NCI-H128 (cell line): ENCODE data around the gene FBXW11.

Experiments
- DNase-seq: peaks from one replicate; lab custom pipeline; 2025; ENCODE audit not compliant: unreplicated experiment; lab: John Stamatoyannopoulos, UW

The FBXW11 gene

GRCh38 chr5:171874234-171874633 lies 132.2 kb downstream of the FBXW11 start:
- no peak for DNase-seq

DNA sequence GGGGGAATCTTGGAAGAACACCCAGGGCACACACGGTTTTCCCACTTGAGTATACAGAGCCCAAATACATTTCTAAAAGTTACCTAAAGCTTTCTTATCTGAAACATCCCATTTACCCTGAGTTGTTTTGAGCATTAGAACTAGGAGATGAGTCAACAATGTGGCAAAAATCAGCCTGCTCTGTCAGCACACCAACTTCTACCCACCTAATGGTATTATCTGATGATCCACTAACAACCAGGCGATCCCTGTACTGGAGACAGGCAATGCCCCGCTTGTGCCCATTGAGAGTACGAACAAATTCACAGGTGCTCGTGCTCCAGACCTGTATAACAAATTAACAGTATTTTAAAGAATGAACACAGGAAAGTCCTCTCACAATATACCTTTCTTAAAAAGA lies 133.8 kb downstream of the FBXW11 start:
- DNase-seq = no peak

GRCh38 chr5:171871711-171872110 lies 134.7 kb downstream of the FBXW11 start:
- no peak for DNase-seq

DNA sequence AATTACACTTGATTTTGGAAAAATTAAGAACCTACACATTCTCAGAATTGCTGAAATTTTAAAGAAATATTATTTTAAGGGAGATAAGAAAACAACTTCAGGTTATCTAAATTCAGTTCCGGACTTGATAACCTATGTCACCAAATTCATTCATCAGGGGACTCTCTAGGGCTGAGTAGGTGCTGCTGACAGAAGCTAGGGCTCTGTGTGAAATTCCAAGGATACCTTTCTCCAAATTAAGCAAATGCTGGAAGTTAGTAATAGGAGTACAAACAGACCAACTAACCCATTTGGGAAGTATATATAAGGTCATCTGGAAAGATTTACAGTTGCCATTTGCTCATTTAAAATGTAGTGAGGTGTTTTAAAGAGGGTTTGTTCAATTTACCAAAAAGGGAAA lies 136.5 kb downstream of the FBXW11 start:
- no peak for DNase-seq

DNA sequence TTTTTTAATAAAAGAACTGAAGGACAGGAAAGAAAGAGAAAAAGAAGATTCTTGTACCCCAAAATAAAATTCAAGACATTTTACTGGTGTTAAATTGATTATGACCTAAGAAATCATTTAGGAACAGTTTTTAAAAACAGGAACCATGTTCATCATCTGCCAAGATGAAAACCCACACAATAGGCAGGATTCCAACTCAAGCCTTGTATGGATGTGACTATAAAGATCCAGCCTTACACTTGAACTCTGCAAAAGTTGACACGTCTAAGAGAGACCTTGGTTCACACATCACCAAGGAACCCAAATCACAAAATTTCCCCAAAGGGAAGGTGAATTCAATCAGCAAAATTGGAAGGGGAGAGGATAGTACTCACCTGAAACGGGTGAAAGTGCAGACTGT lies 138.2 kb downstream of the FBXW11 start:
- DNase-seq = no peak

- DNase-seq = no peak
Observed at GRCh38 chr5:171867786-171868185, 138.7 kb downstream of the FBXW11 start.

DNA sequence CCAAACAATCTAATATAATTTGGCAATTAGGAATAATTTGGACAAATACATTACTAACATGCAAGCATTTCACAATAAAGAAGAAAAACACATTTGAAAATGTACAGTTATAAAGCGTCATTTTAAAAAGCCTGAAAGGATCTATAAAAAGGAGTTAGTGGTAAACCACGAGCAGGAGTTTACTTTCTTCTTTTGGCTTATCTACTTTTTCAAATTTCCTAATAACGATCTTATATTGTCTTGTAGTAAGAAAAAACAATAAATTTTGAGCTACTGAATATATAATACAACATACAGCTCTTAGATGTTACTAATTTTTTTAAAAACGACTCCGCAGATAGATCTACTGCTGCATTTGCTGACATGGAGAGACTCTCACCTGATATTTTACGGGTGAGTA lies 141.0 kb downstream of the FBXW11 start:
- DNase-seq = no peak

DNA sequence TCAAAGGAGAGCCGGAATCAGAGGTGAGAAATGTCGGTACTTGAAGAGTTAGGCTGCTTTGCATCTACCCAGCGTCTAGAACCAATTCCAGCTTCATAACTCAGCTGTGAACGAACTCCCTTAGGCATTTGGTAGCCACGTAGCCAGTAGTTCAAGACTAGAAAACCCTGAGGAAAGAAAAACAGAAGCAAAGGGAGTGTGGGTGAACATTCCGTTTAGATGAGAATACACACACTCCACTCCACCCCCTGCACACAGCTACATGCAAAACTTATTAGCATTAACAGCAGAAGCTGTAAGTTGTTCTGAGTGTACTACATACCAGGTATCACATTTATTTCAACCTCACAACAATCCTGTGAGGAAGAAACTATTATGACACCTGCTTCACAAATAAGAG lies 142.5 kb downstream of the FBXW11 start:
- DNase-seq = no peak

DNA sequence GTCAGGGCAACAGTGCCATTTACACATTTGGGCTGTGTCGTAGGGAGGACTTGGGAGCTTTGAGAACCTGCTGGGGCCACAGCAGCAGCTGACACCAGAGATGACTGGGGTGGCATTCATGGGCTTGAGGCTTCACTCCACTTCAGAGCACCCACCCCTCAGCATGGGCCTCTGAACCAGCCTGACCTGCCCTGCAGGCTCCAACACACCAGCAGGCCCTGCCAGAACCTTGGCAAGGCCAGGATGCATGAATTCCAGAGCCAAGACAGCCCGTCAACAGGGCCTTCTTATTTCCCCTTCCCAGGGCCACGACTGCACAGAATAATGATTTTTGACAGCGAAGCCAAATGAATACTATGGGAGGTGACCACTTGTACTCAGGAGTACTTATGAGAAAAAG lies 143.8 kb downstream of the FBXW11 start:
- no peak for DNase-seq

DNA sequence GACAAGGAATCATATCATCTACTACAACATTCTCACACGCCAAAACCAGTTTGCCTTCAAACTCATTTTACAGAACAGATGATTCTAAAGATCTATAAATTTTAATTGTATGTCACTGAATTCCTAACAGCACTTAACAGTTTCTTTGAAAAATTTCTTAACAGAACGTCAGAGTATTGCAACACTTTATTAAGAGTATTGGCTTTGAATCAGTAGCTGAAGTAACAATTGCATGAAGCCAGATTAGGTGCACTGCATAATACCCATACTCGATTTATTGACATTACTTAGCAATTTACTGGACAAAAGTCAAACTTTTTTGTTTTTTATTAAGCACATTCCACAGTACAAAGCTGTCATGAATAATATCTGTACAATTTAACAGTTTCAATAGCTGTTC lies 145.1 kb downstream of the FBXW11 start:
- no peak for DNase-seq

DNA sequence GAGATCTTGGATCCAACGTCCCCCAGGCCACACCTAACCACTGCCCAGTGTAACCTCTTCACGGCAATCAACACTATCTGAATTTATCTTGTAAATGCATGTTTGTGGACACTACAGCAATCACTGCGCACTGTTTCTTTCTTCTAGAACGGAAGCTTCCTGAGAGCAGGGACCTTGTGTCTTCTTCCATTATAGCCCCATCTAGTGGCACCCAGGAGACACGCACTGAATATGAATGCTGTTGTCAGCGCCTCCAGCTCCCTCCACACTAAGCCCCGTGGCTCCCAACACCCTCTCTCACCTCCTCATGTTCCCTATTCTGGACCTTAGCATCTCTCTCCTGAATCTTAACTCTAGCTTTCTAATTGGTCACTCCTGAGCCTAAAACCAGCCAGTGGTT lies 148.1 kb downstream of the FBXW11 start:
- DNase-seq = no peak

GRCh38 chr5:171857489-171857876 lies 149.0 kb downstream of the FBXW11 start:
- no peak for DNase-seq

- no peak for DNase-seq
Observed at GRCh38 chr5:171855798-171856763, 150.4 kb downstream of the FBXW11 start.

- DNase-seq = no peak
Observed at GRCh38 chr5:171855265-171855664, 151.2 kb downstream of the FBXW11 start.

DNA sequence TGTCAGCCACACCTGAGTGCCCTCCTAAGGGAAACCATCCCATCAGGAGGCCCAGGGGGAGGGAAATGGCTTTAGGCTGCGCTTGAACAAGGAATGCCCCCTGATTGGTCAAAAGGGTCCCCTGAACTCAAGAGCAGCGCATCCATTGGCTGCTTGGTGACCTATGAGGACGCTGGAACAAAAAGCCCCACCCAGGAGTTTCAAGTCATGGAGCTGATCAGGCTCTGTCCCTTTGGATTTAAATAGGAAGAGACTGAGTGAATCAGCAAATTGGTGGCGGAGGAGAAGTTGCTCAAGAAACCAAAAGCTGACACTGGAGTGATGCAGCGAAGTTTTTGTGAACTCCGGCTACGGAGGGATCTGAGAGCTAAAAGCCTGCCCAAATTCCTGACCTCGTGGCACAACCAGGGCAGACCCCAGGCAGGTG lies 154.2 kb downstream of the FBXW11 start:
- DNase-seq = no peak

GRCh38 chr5:171851251-171851650 lies 155.2 kb downstream of the FBXW11 start:
- no peak for DNase-seq

- no peak for DNase-seq
Observed at GRCh38 chr5:171850324-171850947, 156.0 kb downstream of the FBXW11 start.

GRCh38 chr5:171849585-171850323 lies 156.7 kb downstream of the FBXW11 start:
- DNase-seq = no peak

GRCh38 chr5:171848911-171849520 lies 157.4 kb downstream of the FBXW11 start:
- DNase-seq = no peak

GRCh38 chr5:171848486-171848885 lies 158.0 kb downstream of the FBXW11 start:
- DNase-seq = no peak

DNA sequence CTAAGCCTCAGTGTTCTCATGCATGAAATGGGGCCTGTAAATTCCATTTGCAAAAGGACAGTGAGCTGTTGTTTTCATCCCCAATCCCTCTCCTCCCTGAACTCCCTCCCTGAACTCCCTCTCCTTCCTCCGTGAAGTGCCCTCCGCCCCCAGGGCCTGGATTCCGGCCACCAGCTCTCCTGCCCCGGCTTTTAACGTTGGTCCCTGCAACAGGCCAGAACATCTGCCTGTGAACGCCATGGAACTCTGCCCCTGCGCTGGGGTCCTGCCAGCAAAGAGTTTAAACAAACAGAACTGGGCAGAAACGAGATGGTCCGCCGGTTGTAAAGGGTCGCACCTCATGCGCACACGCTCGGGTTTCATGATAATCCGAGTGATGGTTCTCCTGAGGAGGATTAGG lies 158.4 kb downstream of the FBXW11 start:
- no peak for DNase-seq
